ENCODE results near the gene PLAC8L1. TPM values are rescaled to one million over a fixed set of nuclear protein-coding genes. Genes with fewer than 3 reads are reported as not detected.

PLAC8L1 gene
- total and polyA plus RNA-seq, 7 donors: 0.36 to 0.82 TPM; not detected in 5

GRCh38 chr5:146066968-146067367, 38.4 kb downstream of the PLAC8L1 start:
- 79 to 96% methylated on average over 8 of the region's 8 CpGs for WGBS, 2 donors
- Histone ChIP-seq H3K36me3 (no peaks in the 10 kb centered on the region), H3K27ac (no peak overlapping the region), H3K4me1 (no peaks in the 10 kb centered on the region), H3K4me3 (no peak overlapping the region), H3K27me3 (no peaks in the 10 kb centered on the region), H3K9me3 (no peaks in the 10 kb centered on the region)
- TF ChIP-seq POLR2A (IDR thresholded peaks at IDR 0.05): no peak
- no peak for TF ChIP-seq CTCF (IDR thresholded peaks at IDR 0.05)
- no peak for TF ChIP-seq EP300 (IDR thresholded peaks at IDR 0.05)
- no peak for TF ChIP-seq POLR2AphosphoS5 (IDR thresholded peaks at IDR 0.05)
- DNase-seq: no peak
- intact Hi-C loops (cut with DNase I): no loop called here

GRCh38 chr5:146060221-146060585, 45.2 kb downstream of the PLAC8L1 start:
- TF ChIP-seq CTCF (IDR thresholded peaks at IDR 0.05): no peak
- TF ChIP-seq POLR2A (IDR thresholded peaks at IDR 0.05): no peak
- TF ChIP-seq EP300 (IDR thresholded peaks at IDR 0.05): no peak
- no peak for TF ChIP-seq POLR2AphosphoS5 (IDR thresholded peaks at IDR 0.05)
- no peaks in the 10 kb centered on the region for H3K36me3 ChIP-seq
- H3K4me1 ChIP-seq: no peaks in the 10 kb centered on the region
- H3K4me3 ChIP-seq: no peak overlapping the region
- 95% methylated on average over 5 of the region's 5 CpGs for WGBS, 2 donors
- no peak for DNase-seq
- H3K27me3 ChIP-seq: no peaks in the 10 kb centered on the region
- intact Hi-C loops (cut with DNase I): no loop called here
- H3K9me3 ChIP-seq: no peaks in the 10 kb centered on the region
- no peak overlapping the region for H3K27ac ChIP-seq

GRCh38 chr5:146059460-146060220, 45.7 kb downstream of the PLAC8L1 start:
- no peak for DNase-seq
- no peak for TF ChIP-seq POLR2AphosphoS5 (IDR thresholded peaks at IDR 0.05)
- H3K4me3 ChIP-seq: no peak overlapping the region
- WGBS, 2 donors: 79 to 89% methylated on average over 22 of the region's 22 CpGs
- no peaks in the 10 kb centered on the region for H3K4me1 ChIP-seq
- H3K27me3 ChIP-seq: no peaks in the 10 kb centered on the region
- intact Hi-C loops (cut with DNase I): no loop called here
- no peaks in the 10 kb centered on the region for H3K36me3 ChIP-seq
- no peak overlapping the region for H3K27ac ChIP-seq
- no peaks in the 10 kb centered on the region for H3K9me3 ChIP-seq

- 68 to 75% methylated on average over 2 of the region's 2 CpGs for WGBS, 2 donors
- H3K4me1 ChIP-seq: no peaks in the 10 kb centered on the region
- H3K27me3 ChIP-seq: no peaks in the 10 kb centered on the region
- intact Hi-C loops (cut with DNase I): no loop called here
- no peaks in the 10 kb centered on the region for H3K36me3 ChIP-seq
- no peak for DNase-seq
- H3K9me3 ChIP-seq: no peaks in the 10 kb centered on the region
- no peak overlapping the region for H3K4me3 ChIP-seq
- H3K27ac ChIP-seq: no peak overlapping the region
- TF ChIP-seq POLR2A (IDR thresholded peaks at IDR 0.05): no peak
- TF ChIP-seq POLR2AphosphoS5 (IDR thresholded peaks at IDR 0.05): no peak
- TF ChIP-seq CTCF (IDR thresholded peaks at IDR 0.05): no peak
- TF ChIP-seq EP300 (IDR thresholded peaks at IDR 0.05): no peak
Observed at GRCh38 chr5:146055432-146055831, 49.9 kb downstream of the PLAC8L1 start.

- Histone ChIP-seq H3K9me3 (no peaks in the 10 kb centered on the region), H3K27me3 (no peaks in the 10 kb centered on the region), H3K36me3 (no peaks in the 10 kb centered on the region), H3K4me3 (no peak overlapping the region), H3K27ac (no peak overlapping the region), H3K4me1 (no peaks in the 10 kb centered on the region)
- intact Hi-C loops (cut with DNase I): no loop called here
- no peak for DNase-seq
- no peak for TF ChIP-seq CTCF (IDR thresholded peaks at IDR 0.05)
- no peak for TF ChIP-seq POLR2AphosphoS5 (IDR thresholded peaks at IDR 0.05)
- no peak for TF ChIP-seq EP300 (IDR thresholded peaks at IDR 0.05)
- TF ChIP-seq POLR2A (IDR thresholded peaks at IDR 0.05): no peak
Observed at GRCh38 chr5:146052780-146053179, 52.6 kb downstream of the PLAC8L1 start.
